HG03280 (cell line): ENCODE data around the gene TSGA10IP.

Experiments
- ATAC-seq: cut with Tn5 transposase; IDR thresholded peaks from one replicate; pipeline ENCODE4 v1.9.1; 2021; ENCODE audit warnings: mild to moderate bottlenecking, moderate library complexity; ENCODE audit not compliant: unreplicated experiment

Gene TSGA10IP

DNA sequence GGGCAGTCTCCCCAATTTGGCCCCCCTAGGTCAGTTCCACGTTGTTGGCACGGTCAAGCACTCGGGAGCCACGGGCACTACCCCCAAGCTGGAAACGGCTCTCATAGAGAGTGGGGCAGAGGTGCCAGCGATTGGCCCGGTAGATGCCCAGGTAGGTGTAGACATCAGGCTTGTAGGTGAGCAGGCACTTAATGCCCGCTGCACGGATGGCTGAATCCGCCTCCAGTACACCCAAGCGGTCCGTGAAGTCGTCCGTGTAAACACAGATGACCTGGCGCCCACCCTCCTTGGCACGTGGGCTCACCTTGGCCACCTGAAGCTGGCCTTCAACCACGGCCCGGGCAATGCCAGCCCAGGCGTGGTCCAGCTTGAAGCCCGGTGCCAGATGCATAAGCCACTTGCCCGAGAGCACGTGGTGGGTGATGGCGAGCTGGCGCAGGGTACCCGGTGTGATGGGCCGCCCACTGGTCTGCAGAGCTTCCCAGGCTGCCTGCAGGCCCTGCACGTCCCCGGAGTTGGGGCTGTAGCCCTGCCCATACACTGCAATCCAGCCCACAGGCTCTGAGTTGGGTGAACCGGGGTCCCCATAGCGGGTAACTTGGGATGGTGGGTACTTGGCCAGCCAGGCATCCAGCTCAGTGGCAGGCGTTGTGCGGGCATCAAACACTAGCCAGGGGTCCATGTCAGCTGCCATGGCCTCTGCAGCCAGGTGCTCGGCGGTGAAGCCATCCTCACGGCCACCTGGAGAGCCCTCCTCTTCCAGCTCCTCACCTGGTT, 27.7 kb upstream of the TSGA10IP start:
- no peak for ATAC-seq

DNA sequence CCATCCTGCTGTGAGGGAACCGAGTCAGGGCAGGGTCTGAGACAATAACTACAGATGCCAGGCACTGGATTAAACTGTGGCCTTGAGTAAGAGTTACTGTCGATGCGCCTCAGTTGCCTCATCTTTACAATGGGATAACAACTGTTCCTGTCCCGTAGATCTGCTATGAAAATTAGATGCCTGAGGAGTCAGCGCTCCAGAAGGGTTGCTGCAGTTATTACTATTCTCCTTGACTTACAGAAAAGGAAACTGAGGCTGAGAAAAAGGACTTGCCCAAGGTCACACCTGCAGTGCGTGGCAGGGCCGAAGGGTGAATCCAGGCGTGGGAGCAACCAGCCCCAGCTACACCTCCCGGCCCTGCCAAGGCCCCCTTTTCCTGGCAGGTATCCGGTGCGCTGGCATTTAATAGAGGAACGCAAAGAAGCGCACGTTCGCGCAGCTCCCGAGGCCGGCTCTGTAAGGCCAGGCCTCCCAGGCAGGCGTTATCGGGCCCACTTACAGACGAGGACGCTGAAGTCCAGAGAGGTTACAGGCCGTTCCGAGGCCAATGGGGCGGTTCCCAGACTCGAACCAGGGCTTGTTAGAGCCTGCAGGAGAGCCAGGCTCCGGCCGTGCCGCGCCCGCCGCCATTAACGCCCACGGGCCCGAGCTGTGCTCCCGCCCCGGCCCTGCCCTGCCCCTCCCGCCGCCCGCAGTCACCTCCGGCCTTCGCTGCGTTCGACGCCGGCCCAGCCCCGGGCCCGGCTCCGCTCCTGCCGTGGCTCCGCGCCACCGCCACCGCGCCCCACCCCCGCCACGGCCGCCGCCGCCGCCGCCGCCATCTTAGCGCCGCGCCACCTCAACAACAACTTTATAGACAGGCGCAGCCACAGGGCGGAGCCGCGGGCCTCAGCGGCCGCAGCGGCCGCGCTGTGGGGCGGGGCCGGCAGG, 26.8 kb upstream of the TSGA10IP start, which contains the start of gene C11orf68:
Gene C11orf68, minus strand, starts transcription at position 852 of the 930 bp plus-strand sequence. Its CDS starts 31 bp downstream, at position 821.
- ATAC-seq = peak; percentile 49

DNA sequence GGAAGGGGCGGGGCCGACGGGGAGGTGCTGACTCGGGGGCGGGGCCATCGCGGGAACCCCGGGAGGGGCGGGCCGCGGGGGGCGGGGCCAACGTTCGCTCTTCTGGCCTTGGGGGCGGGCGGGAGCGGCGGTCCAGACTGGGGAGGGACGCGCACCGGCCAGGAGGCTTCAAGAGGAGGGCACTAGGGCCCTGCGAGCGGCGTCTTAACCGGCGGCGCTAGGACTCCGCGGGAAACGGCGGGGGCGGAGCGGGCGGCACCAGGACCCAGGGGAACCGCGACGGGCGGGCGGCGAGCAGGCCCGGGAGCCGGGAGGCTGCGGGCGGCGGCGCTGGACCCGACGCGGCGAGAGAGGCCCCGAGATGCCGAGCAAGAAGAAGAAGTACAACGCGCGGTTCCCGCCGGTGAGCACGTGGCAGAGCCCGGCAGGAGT, 26.1 kb upstream of the TSGA10IP start, which contains the start of gene DRAP1:
Gene DRAP1, plus strand, starts transcription at position 286 of the 432 bp plus-strand sequence. Its CDS starts 76 bp downstream, at position 362.
- peak; percentile 80 for ATAC-seq

DNA sequence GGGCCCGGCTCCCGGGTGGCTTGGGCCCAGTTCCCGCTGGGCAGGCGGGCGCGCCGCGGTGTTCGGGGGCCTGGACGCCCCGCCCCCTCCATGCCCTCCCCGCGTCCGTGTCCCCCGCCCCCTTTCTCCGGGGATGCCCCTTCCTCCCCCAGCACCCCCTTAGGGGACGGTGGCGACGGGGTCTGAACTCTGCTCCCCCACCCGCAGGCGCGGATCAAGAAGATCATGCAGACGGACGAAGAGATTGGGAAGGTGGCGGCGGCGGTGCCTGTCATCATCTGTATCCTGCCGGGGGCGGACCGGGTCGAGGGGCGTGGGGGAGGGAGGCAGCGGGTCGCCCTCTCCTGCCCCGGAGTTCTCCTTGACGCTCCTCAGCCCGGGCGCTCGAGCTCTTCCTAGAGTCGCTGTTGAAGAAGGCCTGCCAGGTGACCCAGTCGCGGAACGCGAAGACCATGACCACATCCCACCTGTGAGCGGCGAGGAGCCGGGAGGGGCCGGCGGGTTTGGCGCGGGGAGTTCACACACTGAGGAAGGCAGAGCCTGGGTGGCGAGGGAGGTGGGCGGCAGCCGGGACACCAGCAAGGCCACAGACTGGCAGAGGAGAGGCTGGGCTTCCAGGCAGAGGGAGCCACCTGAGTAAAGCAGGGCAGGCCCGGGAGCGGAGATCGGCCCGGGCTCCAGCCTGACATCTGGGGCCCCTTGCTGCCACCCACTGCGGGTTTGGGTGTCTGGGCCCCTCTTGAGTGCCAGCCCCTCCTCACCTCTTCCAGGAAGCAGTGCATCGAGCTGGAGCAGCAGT, 25.5 kb upstream of the TSGA10IP start:
- peak; percentile 40 for ATAC-seq

DNA sequence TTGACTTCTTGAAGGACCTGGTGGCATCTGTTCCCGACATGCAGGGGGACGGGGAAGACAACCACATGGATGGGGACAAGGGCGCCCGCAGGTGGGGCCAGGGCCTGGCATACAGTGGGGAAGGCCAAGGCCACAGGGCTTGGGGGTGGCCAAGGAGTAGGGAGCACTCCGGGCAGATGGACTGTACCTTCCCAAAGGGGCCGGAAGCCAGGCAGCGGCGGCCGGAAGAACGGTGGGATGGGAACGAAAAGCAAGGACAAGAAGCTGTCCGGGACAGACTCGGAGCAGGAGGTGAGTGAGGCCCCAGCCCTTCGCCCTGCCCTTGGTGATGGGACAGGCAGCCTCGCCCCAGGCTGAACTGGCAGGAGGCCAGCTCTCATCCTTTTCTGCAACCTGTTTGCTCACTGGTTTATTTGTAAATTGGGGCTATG, 24.9 kb upstream of the TSGA10IP start:
- ATAC-seq = no peak

DNA sequence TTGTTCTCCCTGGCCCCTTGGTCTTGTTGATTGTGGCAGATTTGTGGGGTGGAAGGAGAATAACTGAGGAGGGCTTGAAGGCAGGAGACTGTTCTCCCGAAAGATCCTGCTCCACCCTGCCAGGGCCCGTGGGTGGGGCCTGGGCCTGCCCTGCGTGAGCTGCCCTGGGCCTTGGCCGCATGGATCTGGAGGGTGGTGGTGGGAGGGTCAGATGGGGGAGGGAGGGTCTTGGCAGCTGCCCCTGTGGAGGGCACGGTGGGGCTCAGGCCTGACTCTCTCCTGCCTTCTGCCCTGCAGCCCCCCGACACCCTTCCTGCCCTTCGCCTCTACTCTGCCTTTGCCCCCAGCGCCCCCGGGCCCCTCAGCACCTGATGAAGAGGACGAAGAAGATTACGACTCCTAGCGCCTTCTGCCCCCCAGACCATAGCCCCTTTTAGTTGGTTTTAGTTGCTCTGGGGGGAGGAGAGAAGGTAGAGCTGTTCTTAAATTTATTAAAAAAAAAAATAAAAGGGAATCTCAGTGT, 24.2 kb upstream of the TSGA10IP start:
- no peak for ATAC-seq

DNA sequence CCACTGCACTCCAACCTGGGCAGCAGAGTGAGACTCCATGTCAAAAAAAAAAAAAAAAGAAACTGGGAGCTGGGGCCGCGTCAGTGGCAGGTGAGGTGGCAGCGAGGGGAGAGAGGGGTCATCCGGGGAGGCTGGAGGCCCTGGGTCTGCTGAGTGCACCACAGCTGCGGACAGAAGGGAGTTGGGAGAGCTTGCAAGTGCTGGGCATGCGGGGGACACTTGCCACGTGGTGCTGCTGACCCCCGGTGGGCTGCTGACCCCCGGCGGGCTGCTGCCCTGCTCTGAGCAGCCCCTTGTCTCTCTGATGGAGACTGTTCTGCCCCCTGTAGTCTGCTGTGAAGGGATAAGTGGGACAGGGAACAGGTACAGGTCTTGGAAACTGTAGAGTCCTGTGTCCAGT, 23.4 kb upstream of the TSGA10IP start:
- no peak for ATAC-seq

DNA sequence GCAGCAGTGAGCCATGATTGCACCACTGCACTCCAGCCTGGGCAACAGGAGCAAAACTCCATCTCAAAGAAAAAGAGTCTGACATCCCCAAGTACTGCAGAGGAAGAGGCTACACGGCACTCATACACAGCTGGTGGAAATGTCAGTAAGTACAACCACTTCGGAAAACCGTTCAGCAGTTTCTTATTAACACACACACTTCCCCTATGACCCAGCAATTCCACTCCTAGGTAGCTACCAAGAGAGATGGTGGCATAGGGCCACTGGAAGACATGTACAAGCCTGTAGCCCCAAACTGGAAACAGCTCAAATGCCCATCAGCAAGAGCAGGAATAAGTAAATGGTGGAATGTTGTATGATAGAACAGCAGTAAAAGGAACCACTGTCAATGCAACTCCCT, 22.7 kb upstream of the TSGA10IP start:
- no peak for ATAC-seq

DNA sequence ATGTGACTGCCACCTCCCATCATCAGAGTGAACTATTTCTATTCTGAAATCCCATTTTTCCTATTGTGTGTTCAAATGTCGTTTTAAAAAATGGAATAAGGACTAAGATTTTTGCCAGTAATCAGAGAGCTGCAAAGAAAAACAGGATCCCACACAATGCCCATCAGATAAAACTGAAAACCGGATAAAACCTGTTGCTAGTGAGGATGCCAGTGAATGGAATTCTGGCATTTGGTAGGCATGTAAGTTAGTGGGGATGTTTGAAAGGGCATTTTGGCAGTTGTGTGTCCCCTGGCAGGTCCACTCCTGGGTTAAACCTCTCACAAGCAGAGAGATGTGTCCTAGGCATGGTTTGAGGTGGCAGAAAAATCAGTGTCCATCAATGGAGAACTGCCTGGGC, 19.9 kb upstream of the TSGA10IP start:
- no peak for ATAC-seq

DNA sequence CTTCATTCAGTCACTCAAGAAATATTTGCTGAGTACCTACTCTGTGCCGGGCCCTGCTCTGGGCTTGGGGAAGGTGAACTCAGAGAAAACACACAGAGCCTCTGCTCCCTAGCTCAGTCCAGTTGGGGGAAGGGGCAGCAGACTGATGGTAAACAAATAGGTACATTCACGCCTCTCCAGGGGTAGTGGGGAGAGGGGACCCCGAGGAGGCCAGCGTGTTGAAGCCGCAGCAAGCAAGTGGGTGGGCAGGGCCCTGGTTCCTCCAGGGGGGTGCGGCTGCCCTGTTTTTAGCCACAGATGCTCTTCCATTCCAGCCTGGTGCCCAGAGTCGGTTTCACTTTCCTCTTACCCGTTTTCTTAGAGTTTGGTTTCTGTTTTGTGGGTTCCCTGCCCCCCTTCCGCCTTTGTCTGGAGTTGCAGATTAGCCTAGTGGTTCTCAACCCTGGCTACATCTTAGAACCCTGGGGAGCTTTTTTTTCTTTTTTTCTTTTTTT, 17.3 kb upstream of the TSGA10IP start:
- peak; percentile 78 for ATAC-seq

DNA sequence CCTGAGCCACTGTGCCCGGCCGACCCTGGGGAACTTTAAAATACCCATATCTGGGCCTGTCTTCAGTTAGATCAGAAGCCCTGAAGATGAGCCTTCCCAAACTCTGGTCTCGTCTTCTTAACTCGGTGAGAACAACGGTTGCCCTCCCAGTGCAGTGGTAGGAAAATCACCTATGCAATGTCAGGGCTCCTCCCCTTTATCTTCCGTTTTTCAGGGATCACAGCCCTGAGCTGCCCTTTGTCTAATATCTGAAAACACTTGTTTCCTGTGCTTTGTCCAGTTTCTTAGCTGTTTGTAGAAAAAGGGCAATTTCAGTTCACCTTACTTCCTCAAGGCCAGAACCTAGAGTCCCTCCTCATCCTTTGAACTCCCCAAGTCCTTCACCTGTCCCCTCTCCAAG, 16.6 kb upstream of the TSGA10IP start:
- ATAC-seq = no peak

DNA sequence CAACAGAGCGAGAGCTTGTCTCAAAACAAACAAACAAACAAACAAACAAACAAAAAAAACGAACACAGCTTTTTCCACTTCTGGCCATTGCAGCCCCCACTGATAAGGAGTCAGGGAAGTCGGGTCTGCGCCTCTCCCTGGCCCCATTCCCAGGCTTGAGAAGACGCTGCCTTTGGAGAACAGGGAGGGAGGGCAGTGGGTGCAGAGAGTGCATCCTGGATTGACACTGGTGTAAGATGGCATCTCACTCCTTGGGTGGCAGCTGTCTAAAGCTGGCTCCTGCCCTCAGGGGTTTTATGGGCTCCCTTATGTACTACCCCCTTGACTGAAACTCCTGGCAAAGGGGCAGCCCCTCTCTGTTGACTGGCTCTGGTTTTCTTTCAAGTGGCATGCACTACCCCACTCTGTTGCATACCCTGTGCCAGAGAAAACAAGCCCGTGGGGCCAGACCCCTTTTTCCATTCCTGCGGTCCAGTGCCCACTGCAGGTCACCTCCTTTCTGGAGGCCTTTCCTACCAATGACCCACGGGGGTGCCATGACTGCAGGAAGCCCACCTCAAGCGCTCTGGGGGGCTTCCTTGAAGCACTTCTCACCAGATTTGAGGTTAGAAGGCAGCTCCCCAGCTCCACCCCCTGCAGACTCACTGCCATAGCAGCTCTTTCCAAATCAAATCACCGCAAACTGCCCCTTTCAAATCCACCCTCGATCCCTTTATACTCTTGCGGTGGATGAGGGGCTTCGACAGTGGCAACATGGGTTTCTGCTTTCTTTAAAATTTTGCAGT, 13.3 kb upstream of the TSGA10IP start:
- no peak for ATAC-seq

DNA sequence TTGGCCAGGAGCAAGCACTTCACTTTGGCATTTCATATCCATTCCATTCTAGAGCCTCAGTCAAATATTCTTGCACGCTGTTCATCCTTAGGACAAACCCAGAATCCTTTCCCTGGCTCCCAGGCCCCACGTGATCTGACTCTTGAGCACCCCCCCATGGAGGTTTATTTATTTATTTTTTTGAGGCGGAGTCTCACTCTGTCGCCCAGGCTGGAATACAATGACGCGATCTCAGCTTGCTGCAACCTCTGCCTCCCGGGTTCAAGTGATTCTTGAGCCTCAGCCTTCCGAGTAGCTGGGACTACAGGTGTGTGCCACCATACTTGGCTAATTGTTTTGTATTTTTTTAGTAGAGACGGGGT, 12.7 kb upstream of the TSGA10IP start:
- ATAC-seq = no peak

DNA sequence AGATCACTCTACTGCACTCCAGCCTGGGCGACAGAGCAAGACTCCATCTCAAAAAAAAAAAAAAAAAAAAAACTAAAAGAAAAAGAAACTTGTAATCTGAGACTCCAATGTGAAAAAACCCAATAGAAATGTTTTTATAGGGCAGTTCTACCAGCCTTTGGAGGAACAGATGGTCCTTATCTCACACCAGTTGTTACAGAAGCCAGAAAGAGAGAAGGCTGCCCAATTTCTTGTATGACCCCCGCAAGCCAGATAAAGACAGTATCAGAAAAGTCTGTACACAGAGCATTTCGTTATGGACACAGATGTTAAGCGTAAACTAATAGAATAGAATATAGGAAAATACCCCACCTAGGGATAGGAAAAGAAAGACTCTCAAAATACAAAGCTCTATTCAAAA, 11.3 kb upstream of the TSGA10IP start:
- no peak for ATAC-seq

DNA sequence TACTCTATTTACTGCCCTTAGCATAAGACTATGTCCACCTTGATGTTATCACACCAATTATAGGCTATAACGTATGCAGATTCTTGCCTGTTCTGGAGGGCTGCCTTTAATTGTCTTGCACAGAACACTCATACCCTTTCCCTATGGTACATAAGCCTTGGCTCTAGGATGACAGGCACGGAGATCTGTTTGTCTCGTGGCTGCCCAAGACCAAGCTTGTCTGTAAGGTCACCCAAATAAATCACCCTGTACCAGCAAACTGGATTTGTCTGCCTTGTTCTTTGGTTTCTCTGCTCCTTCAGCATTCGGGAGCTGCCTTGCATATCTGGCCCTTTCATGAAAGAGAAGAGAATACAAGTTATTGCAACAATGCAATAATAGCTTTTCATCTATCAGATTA, 7.5 kb upstream of the TSGA10IP start:
- no peak for ATAC-seq

DNA sequence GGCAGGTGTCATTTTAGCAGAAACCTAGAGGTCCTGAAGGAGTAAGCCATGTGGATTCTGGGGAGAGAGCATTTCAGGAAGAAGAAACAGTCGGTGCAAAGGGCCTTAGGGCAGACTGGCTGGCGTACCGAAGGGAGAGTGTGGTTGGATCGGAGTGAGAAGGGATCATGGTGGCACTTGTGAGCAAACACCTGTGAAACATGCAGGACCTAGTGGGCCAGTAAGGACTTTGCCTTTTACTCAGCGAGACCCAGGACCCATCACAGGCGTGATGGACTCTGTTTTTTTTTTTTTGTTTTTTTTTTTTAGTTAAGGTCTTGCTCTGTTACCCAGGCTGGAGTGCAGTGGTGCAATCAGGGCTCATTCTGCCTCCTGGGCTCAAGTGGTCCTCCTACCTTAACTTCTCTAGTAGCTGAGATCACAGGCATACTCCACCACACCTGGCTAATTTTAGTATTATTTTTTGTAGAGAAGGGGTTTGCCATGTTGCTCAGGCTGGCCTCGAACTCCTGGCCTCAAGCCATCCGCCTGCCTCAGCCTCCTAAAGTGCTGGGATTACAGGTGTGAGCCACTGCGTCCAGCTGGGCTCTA, 3.5 kb upstream of the TSGA10IP start:
- ATAC-seq = no peak

DNA sequence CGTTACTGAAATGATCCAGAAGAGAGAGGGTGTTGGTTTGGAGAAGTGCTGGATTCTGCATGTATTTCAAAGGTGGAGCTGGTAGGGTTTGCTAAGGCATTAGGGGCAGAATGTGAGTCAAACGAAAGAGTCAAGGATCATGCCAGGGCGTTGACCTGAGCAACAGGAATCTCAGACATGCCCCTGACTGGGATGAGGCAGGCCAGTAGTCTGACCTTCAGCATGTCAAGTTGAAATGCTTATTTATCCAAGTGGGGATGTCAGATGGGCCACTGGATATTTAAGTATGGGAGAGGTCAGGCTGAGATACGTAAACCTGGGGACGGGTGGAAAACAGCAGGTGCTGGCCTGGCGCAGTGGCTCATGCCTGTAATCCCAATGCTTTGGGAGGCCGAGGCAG, 2.7 kb upstream of the TSGA10IP start:
- no peak for ATAC-seq

DNA sequence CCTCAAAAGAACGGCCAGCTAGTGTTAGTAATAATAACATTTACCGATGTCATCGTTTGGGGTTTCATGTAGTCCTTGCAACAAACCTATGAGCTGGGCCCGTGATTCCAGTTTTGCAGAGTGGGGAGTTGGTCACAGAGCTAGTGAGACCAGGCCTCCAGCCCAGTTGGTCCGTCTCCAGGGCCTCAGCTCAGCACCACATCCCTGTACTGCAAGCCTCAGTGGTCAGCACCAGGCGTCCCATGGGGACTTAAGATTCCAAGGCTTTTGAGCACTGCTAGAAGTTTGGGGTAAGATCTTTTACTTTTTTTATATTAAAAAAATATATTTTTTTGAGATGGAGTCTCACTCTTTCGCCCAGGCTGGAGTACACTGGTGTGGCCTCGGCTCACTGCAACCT, 1.1 kb upstream of the TSGA10IP start:
- no peak for ATAC-seq

DNA sequence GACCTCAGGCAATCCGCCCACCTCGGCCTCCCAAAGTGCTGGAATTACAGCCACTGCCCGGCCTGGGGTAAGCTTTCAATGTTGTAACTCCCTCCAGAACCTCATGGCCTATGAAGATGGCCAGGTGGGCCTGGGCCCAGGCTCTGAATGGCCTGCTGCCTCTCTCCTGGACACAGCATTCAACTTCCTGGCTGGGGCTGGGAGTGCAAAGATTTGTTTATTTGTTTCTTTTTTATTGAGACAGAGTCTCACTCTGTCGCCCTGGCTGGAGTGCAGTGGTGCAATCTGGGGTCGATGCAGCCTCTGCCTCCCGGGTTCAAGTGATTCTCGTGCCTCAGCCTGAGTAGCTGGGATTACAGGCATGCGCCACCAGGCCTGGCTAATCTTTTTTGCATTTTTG, 513 bp upstream of the TSGA10IP start:
- ATAC-seq = no peak
